ENCODE measurements around the gene CNTNAP2. TPM values are rescaled to one million over a fixed set of nuclear protein-coding genes. Genes with fewer than 3 reads are reported as not detected.

CNTNAP2 gene
- total and polyA plus RNA-seq, 9 donors: 0.24 to 7.0 (median 1.5) TPM

DNA sequence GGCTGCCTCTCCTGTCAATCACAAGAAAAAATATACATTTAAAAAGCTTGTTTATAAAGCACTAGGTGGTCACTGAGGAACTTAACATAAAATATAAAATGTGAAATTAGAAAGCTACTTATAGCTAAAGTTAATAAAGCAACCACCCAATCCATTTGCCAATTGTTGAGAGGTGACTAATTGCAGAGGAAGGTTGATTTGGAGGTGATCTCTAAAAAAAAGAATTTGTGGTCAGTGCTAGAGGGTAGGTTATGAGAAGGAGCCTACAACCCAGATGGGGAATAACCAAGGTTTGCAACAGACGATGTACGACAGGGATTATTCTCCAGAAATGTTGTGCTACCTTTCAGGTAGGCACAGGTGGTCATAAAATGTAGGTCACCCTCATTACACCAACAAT is 2029.7 kb downstream of the CNTNAP2 start:
- H3K36me3 ChIP-seq: no peaks in the 10 kb centered on the region
- TF ChIP-seq POLR2A (IDR thresholded peaks at IDR 0.05) (no peak), EP300 (IDR thresholded peaks at IDR 0.05) (no peak)
- TF ChIP-seq, protein P1, sequence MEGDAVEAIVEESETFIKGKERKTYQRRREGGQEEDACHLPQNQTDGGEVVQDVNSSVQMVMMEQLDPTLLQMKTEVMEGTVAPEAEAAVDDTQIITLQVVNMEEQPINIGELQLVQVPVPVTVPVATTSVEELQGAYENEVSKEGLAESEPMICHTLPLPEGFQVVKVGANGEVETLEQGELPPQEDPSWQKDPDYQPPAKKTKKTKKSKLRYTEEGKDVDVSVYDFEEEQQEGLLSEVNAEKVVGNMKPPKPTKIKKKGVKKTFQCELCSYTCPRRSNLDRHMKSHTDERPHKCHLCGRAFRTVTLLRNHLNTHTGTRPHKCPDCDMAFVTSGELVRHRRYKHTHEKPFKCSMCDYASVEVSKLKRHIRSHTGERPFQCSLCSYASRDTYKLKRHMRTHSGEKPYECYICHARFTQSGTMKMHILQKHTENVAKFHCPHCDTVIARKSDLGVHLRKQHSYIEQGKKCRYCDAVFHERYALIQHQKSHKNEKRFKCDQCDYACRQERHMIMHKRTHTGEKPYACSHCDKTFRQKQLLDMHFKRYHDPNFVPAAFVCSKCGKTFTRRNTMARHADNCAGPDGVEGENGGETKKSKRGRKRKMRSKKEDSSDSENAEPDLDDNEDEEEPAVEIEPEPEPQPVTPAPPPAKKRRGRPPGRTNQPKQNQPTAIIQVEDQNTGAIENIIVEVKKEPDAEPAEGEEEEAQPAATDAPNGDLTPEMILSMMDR (IDR thresholded peaks at IDR 0.05): no peak

DNA sequence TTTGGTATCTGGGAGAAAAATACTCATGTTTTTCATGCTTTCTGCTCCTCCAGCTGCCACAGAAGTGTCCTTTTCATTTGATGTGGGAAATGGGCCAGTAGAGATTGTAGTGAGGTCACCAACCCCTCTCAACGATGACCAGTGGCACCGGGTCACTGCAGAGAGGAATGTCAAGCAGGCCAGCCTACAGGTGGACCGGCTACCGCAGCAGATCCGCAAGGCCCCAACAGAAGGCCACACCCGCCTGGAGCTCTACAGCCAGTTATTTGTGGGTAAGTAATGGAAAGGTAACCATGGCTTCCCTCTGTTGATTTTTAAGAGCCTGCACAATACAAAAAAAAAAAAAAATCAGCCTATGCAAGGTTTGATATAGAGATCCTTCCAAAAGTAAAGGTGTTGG is 2030.8 kb downstream of the CNTNAP2 start:
- no peak for DNase-seq
- WGBS, 3 donors: 92 to 95% (median 94%) methylated on average over 6 of the region's 6 CpGs
- intact Hi-C loops (cut with DNase I): no loop called here
- no peak for TF ChIP-seq POLR2A (IDR thresholded peaks at IDR 0.05)
- TF ChIP-seq, protein P1 (IDR thresholded peaks at IDR 0.05): no peak
- no peak for TF ChIP-seq EP300 (IDR thresholded peaks at IDR 0.05)
- Histone ChIP-seq H3K4me3 (no peak overlapping the region), H3K4me1 (ENCODE audit: insufficient read depth) (no peaks in the 10 kb centered on the region), H3K9me3 (no peaks in the 10 kb centered on the region), H3K27ac (no peak overlapping the region), H3K36me3 (no peaks in the 10 kb centered on the region), H3K27me3 (no peaks in the 10 kb centered on the region)

More for the DNA sequence above, 2029.7 kb downstream of the CNTNAP2 start:
- intact Hi-C loops (cut with DNase I): no loop called here
- Histone ChIP-seq H3K9me3 (no peaks in the 10 kb centered on the region), H3K4me3 (no peak overlapping the region), H3K27me3 (no peaks in the 10 kb centered on the region), H3K27ac (no peak overlapping the region), H3K4me1 (ENCODE audit: insufficient read depth) (no peaks in the 10 kb centered on the region)
- DNase-seq: no peak
- WGBS, 3 donors: 64 to 100% (median 97%) methylated on average over 2 of the region's 2 CpGs

DNA sequence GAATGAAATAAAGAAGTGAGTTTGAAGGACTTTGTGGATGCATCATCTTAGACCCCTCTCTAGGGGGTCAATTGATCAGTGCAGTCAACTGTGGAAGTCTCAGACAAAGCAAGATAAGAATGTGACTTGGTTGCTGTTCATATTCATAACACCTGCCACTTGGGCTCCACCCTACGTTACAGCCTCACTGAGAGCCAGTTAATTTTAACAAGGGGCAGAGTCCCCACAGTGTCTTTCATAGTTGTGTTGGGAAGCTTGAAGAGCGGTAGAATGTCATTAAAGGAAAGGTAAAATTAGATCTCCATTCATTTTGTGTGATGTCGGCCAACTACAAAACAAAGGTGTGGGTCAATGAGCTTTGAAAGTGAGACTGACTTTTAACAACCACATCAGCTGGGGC is 2031.9 kb downstream of the CNTNAP2 start:
- Histone ChIP-seq H3K4me3 (no peak overlapping the region), H3K27ac (no peak overlapping the region), H3K36me3 (no peaks in the 10 kb centered on the region), H3K9me3 (no peaks in the 10 kb centered on the region), H3K27me3 (no peaks in the 10 kb centered on the region), H3K4me1 (ENCODE audit: insufficient read depth) (no peaks in the 10 kb centered on the region)
- 91 to 97% (median 94%) methylated on average over 3 of the region's 3 CpGs for WGBS, 3 donors
- intact Hi-C loops (cut with DNase I): no loop called here
- TF ChIP-seq, protein P1 (IDR thresholded peaks at IDR 0.05): no peak
- TF ChIP-seq EP300 (IDR thresholded peaks at IDR 0.05) (no peak), POLR2A (IDR thresholded peaks at IDR 0.05) (no peak)
- no peak for DNase-seq

DNA sequence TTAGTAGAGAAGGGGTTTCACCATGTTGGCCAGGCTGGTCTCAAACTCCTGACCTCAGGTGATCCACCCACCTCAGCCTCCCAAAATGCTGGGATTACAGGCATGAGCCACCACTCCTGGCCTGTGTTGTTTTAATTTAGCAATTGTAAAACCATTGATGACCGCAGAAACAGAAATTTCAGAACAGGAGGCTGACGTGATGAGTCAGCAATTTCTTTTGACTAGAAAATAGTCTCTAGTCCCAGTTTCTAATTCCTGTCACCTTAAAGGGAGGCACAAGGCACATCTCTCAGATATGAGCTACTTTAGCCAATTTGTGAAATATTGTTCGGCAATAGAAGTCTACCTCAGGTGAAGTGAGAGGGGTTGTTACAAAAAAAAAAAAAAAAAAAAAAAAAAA is 2033.1 kb downstream of the CNTNAP2 start:
- intact Hi-C loops (cut with DNase I): loop anchor here in 1 of 4 donors (10.0 kb wide), 1 partner anchor 95 kb away; no protein-coding TSS in a partner anchor
- H3K27ac ChIP-seq: no peak overlapping the region
- H3K4me1 ChIP-seq (ENCODE audit: insufficient read depth): peaks cover 4% of the 10 kb centered on the region
- WGBS, 3 donors: 91 to 96% (median 92%) methylated on average over 3 of the region's 3 CpGs
- DNase-seq: no peak
- H3K4me3 ChIP-seq: no peak overlapping the region
- H3K36me3 ChIP-seq: no peaks in the 10 kb centered on the region
- no peaks in the 10 kb centered on the region for H3K27me3 ChIP-seq
- no peak for TF ChIP-seq EP300 (IDR thresholded peaks at IDR 0.05)
- no peak for TF ChIP-seq POLR2A (IDR thresholded peaks at IDR 0.05)
- TF ChIP-seq, protein P1 (IDR thresholded peaks at IDR 0.05): no peak
- H3K9me3 ChIP-seq: no peaks in the 10 kb centered on the region
